HepG2 (cell line): ENCODE results near the gene ELAC1. TPM values are rescaled to one million over a fixed set of nuclear protein-coding genes. Genes with fewer than 3 reads are reported as not detected.

ENCODE experiments used
- E2F5 ChIP-seq: sonication (generic); formaldehyde crosslinking; conservative IDR thresholded peaks from 2 replicates; pipeline ENCODE4 v1.4.0; 2020; ENCODE audit warnings: missing genetic modification reagents
- POGZ ChIP-seq: sonication (generic); formaldehyde crosslinking; IDR thresholded peaks from 2 replicates; pipeline ENCODE4 v1.4.0; 2020; ENCODE audit warnings: mild to moderate bottlenecking, missing genetic modification reagents
- RXRA ChIP-seq: sonication (generic); formaldehyde crosslinking; IDR thresholded peaks from 2 replicates; pipeline ENCODE4 v1.5.1; 2020; ENCODE audit warnings: missing genetic modification reagents
- SAP130 ChIP-seq: IDR thresholded peaks from 2 replicates; pipeline ENCODE4 v1.6.1; 2016; ENCODE audit warnings: low read depth
- SNRNP70 ChIP-seq: fragments of 200-400 bp; formaldehyde crosslinking; IDR thresholded peaks from 2 replicates; pipeline ENCODE4 v1.6.1; 2017; ENCODE audit warnings: mild to moderate bottlenecking, low read depth, low read length, moderate library complexity
- STAG1 ChIP-seq: sonication (generic); formaldehyde crosslinking; IDR thresholded peaks from 2 replicates; pipeline ENCODE4 v1.4.0; 2020; ENCODE audit warnings: missing genetic modification reagents
- YEATS4 ChIP-seq: sonication (generic); formaldehyde crosslinking; IDR thresholded peaks from 2 replicates; pipeline ENCODE4 v1.4.0; 2020; ENCODE audit warnings: missing genetic modification reagents, borderline replicate concordance
- ZFP82 ChIP-seq: sonication (generic); formaldehyde crosslinking; IDR thresholded peaks from 2 replicates; pipeline ENCODE4 v1.5.1; 2020; ENCODE audit warnings: mild to moderate bottlenecking, missing genetic modification reagents, borderline replicate concordance
- ZNF503 ChIP-seq: sonication (generic); formaldehyde crosslinking; IDR thresholded peaks from 2 replicates; pipeline ENCODE4 v1.4.0; 2020; ENCODE audit warnings: missing genetic modification reagents
- ZNF564 ChIP-seq: sonication (generic); formaldehyde crosslinking; IDR thresholded peaks from 2 replicates; pipeline ENCODE4 v1.8.1; 2023; ENCODE audit warnings: mild to moderate bottlenecking, missing genetic modification reagents
- ZNF777 ChIP-seq: sonication (generic); formaldehyde crosslinking; IDR thresholded peaks from 2 replicates; pipeline ENCODE4 v1.4.0; 2020; ENCODE audit warnings: missing genetic modification reagents
- polyA plus RNA-seq, 8 experiments: library from polyadenylated mRNA; depleted of rRNA in 3 of 8; stranded (reverse) in 7 of 8; unstranded in 1 of 8; fragments of >200 nt; fragmentation: Illumina TruSeq in 4 of 8; extraction: Trizol in 4 of 8; gene quantifications; 2 replicates each; pipeline versions ENCODE4 v1.2.1 to v1.2.3, GENCODE V29; 2011 to 2016; ENCODE audit warnings: low read depth in 4 of 8, missing spikeins in 1 of 8, mixed read lengths in 1 of 8; ENCODE audit not compliant: insufficient read depth in 1 of 8
- total RNA-seq, 5 experiments: library from RNA; depleted of rRNA; stranded (reverse); fragments of >200 nt; fragmentation: Illumina TruSeq; extraction: Trizol; gene quantifications; 2 replicates each; pipeline ENCODE4 v1.2.3, GENCODE V29; 2016; ENCODE audit warnings: low read depth in 1 of 5
- TF ChIP-seq, protein P1 (sequence below): sonication (generic); formaldehyde crosslinking; IDR thresholded peaks from 2 replicates; pipeline ENCODE4 v1.5.0; 2020; ENCODE audit warnings: missing genetic modification reagents
- TF ChIP-seq, protein P2 (sequence below): IDR thresholded peaks from 2 replicates; pipeline ENCODE4 v1.6.1; 2016; ENCODE audit warnings: low read depth
- TF ChIP-seq, protein P3 (sequence below): sonication (generic); formaldehyde crosslinking; IDR thresholded peaks from 2 replicates; pipeline ENCODE4 v1.5.0; 2020; ENCODE audit warnings: mild to moderate bottlenecking, missing genetic modification reagents

The ELAC1 gene
- total and polyA plus RNA-seq, 2 of the 13 experiments (the other 11 are each of a cell fraction or from before 2014, with no cell fraction given) = 1.9 to 3.6 TPM

- TF ChIP-seq E2F5 = no peak
- no peak for TF ChIP-seq ZNF777
- TF ChIP-seq, protein P1, sequence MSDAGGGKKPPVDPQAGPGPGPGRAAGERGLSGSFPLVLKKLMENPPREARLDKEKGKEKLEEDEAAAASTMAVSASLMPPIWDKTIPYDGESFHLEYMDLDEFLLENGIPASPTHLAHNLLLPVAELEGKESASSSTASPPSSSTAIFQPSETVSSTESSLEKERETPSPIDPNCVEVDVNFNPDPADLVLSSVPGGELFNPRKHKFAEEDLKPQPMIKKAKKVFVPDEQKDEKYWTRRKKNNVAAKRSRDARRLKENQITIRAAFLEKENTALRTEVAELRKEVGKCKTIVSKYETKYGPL (CRISPR knock-in tag) = peak; percentile 86; the same call in 1 of the 2 replicates
- TF ChIP-seq YEATS4 = 0 out of 2 replicates have a peak, but pooled peaks have one; percentile 33
- TF ChIP-seq, protein P2, sequence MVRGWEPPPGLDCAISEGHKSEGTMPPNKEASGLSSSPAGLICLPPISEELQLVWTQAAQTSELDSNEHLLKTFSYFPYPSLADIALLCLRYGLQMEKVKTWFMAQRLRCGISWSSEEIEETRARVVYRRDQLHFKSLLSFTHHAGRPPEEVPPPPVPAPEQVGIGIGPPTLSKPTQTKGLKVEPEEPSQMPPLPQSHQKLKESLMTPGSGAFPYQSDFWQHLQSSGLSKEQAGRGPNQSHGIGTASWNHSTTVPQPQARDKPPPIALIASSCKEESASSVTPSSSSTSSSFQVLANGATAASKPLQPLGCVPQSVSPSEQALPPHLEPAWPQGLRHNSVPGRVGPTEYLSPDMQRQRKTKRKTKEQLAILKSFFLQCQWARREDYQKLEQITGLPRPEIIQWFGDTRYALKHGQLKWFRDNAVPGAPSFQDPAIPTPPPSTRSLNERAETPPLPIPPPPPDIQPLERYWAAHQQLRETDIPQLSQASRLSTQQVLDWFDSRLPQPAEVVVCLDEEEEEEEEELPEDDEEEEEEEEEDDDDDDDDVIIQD (CRISPR knock-in tag) = peak; percentile 89
- TF ChIP-seq SNRNP70 = no peak
- TF ChIP-seq STAG1 = peak; percentile 62
- peak; percentile 41; the same call in 1 of the 2 replicates for TF ChIP-seq POGZ (CRISPR knock-in tag)
- TF ChIP-seq, protein P3, sequence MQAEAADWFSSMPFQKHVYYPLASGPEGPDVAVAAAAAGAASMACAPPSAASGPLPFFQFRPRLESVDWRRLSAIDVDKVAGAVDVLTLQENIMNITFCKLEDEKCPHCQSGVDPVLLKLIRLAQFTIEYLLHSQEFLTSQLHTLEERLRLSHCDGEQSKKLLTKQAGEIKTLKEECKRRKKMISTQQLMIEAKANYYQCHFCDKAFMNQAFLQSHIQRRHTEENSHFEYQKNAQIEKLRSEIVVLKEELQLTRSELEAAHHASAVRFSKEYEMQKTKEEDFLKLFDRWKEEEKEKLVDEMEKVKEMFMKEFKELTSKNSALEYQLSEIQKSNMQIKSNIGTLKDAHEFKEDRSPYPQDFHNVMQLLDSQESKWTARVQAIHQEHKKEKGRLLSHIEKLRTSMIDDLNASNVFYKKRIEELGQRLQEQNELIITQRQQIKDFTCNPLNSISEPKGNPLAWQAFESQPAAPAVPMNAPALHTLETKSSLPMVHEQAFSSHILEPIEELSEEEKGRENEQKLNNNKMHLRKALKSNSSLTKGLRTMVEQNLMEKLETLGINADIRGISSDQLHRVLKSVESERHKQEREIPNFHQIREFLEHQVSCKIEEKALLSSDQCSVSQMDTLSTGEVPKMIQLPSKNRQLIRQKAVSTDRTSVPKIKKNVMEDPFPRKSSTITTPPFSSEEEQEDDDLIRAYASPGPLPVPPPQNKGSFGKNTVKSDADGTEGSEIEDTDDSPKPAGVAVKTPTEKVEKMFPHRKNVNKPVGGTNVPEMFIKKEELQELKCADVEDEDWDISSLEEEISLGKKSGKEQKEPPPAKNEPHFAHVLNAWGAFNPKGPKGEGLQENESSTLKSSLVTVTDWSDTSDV (CRISPR knock-in tag) = no peak
- no peak for TF ChIP-seq ZFP82
- peak; percentile 43; the same call in 1 of the 2 replicates for TF ChIP-seq SAP130
- no peak for TF ChIP-seq ZNF564
- peak; percentile 69; the same call in 1 of the 2 replicates for TF ChIP-seq RXRA (CRISPR knock-in tag)
- TF ChIP-seq ZNF503 (CRISPR knock-in tag) = no peak
Measured at GRCh38 chr18:51028201-51028805, 60.5 kb downstream of the ELAC1 start (continued).
